ENCODE data around the gene CACNA1I.

Gene CACNA1I

GRCh38 chr22:39651053-39651996, 80.8 kb downstream of the CACNA1I start:
- DNase-seq = no peak

GRCh38 chr22:39652990-39653786, 82.6 kb downstream of the CACNA1I start:
- no peak for DNase-seq

GRCh38 chr22:39653787-39654077, 83.2 kb downstream of the CACNA1I start:
- DNase-seq = no peak

- DNase-seq = no peak
Observed at GRCh38 chr22:39654131-39654926, 83.8 kb downstream of the CACNA1I start.

- no peak for DNase-seq
Observed at GRCh38 chr22:39655004-39655579, 84.5 kb downstream of the CACNA1I start.

- DNase-seq = no peak
Observed at GRCh38 chr22:39655831-39656230, 85.3 kb downstream of the CACNA1I start.

GRCh38 chr22:39656495-39657490, 86.2 kb downstream of the CACNA1I start:
- DNase-seq = peak; percentile 20

- DNase-seq = no peak
Observed at GRCh38 chr22:39658367-39658766, 87.8 kb downstream of the CACNA1I start.

- DNase-seq = no peak
Observed at GRCh38 chr22:39658806-39659463, 88.4 kb downstream of the CACNA1I start.

GRCh38 chr22:39661501-39661841, 90.9 kb downstream of the CACNA1I start:
- DNase-seq = no peak

GRCh38 chr22:39661842-39662685, 91.5 kb downstream of the CACNA1I start:
- no peak for DNase-seq

GRCh38 chr22:39662686-39663052, 92.1 kb downstream of the CACNA1I start:
- DNase-seq = no peak

- DNase-seq = no peak
Observed at GRCh38 chr22:39663751-39664150, 93.2 kb downstream of the CACNA1I start.

- no peak for DNase-seq
Observed at GRCh38 chr22:39664485-39665200, 94.1 kb downstream of the CACNA1I start.

GRCh38 chr22:39665229-39665628, 94.7 kb downstream of the CACNA1I start:
- DNase-seq = peak; percentile 13

GRCh38 chr22:39665661-39666431, 95.3 kb downstream of the CACNA1I start:
- no peak for DNase-seq

GRCh38 chr22:39666495-39666894, 95.9 kb downstream of the CACNA1I start:
- no peak for DNase-seq

- no peak for DNase-seq
Observed at GRCh38 chr22:39666926-39667325, 96.4 kb downstream of the CACNA1I start.
